ENCODE measurements around the gene SEPTIN10.

DNA sequence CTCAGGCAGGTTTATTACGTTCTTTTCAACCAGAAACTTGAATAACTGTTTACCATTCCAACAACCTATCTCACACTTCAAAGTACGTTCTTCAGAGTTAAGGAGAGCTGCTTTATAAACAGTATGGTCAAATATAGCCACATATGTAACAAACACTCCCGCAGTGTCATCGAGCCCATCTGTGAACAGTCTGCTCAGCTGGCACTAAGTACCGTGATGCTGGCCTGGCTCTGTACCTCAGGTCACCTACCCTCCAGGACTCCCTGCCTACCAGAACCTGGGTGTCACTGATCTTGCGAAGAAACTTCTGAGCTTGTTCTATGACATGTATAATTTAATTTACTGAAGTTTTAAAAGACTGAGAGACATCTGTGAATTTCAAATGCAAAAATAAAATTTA, 71.4 kb downstream of the SEPTIN10 start:
- TF ChIP-seq, protein P1, sequence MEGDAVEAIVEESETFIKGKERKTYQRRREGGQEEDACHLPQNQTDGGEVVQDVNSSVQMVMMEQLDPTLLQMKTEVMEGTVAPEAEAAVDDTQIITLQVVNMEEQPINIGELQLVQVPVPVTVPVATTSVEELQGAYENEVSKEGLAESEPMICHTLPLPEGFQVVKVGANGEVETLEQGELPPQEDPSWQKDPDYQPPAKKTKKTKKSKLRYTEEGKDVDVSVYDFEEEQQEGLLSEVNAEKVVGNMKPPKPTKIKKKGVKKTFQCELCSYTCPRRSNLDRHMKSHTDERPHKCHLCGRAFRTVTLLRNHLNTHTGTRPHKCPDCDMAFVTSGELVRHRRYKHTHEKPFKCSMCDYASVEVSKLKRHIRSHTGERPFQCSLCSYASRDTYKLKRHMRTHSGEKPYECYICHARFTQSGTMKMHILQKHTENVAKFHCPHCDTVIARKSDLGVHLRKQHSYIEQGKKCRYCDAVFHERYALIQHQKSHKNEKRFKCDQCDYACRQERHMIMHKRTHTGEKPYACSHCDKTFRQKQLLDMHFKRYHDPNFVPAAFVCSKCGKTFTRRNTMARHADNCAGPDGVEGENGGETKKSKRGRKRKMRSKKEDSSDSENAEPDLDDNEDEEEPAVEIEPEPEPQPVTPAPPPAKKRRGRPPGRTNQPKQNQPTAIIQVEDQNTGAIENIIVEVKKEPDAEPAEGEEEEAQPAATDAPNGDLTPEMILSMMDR (IDR thresholded peaks at IDR 0.05), result no peak
- TF ChIP-seq POLR2AphosphoS5 (IDR thresholded peaks at IDR 0.05; ENCODE audit: low read depth, low read length) (no peak), TCF7L2 (IDR thresholded peaks at IDR 0.05; ENCODE audit: low read depth, low read length) (no peak)
- TF ChIP-seq, protein P2, sequence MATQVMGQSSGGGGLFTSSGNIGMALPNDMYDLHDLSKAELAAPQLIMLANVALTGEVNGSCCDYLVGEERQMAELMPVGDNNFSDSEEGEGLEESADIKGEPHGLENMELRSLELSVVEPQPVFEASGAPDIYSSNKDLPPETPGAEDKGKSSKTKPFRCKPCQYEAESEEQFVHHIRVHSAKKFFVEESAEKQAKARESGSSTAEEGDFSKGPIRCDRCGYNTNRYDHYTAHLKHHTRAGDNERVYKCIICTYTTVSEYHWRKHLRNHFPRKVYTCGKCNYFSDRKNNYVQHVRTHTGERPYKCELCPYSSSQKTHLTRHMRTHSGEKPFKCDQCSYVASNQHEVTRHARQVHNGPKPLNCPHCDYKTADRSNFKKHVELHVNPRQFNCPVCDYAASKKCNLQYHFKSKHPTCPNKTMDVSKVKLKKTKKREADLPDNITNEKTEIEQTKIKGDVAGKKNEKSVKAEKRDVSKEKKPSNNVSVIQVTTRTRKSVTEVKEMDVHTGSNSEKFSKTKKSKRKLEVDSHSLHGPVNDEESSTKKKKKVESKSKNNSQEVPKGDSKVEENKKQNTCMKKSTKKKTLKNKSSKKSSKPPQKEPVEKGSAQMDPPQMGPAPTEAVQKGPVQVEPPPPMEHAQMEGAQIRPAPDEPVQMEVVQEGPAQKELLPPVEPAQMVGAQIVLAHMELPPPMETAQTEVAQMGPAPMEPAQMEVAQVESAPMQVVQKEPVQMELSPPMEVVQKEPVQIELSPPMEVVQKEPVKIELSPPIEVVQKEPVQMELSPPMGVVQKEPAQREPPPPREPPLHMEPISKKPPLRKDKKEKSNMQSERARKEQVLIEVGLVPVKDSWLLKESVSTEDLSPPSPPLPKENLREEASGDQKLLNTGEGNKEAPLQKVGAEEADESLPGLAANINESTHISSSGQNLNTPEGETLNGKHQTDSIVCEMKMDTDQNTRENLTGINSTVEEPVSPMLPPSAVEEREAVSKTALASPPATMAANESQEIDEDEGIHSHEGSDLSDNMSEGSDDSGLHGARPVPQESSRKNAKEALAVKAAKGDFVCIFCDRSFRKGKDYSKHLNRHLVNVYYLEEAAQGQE (IDR thresholded peaks at IDR 0.05; ENCODE audit: insufficient read depth in 1 of 2, low read depth in 2 of 2, low read length in 1 of 2), result no peak
